ENCODE data around the gene ZIC2.

Gene ZIC2

GRCh38 chr13:99974296-99974938 is 7.2 kb upstream of the ZIC2 start:
- Mint-ChIP-seq H3K4me1 (ENCODE audit: low read depth) (peaks cover 5% of the 10 kb centered on the region), H3K27ac (no peak overlapping the region), H3K27me3 (ENCODE audit: low read depth) (peaks cover 84% of the 10 kb centered on the region), H3K9me3 (peaks cover 5% of the 10 kb centered on the region), H3K36me3 (ENCODE audit: low read depth) (peaks cover 4% of the 10 kb centered on the region), H3K4me3 (no peak overlapping the region)
- no peak for DNase-seq (ENCODE audit: low spot score)

DNA sequence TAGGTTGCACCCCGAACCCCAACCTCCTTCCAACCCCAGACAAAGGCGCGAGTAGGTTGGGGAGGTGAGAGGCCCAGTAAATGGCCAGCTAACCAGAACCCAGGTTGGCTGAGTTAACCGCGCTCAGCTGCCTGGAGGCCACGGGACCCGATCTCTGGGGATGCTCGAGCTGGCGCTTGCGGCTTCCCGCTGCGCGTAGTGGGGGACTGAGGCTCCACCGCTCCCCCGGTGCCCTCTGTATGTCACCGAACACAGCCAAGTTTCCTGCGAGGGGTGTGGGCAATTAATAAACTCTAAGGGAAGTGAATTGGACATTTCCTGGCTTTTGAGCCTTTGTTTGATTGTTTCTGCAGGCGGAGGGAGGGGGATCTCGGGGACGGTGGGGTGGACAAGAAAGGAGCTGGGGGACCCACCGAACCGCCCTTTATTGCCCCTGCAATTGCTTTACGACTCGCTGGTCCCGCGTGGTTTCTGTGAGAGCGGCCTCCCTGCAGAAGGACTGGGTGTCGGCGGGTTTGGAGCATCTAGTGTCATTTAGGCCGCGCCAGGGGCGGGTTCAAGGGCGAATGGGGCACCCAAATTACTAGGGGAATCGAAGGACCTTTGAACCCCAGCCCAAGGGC is 6.5 kb upstream of the ZIC2 start:
- H3K27ac Mint-ChIP-seq = no peak overlapping the region
- H3K36me3 Mint-ChIP-seq (ENCODE audit: low read depth) = peaks cover 4% of the 10 kb centered on the region
- DNase-seq (ENCODE audit: low spot score) = no peak
- H3K9me3 Mint-ChIP-seq = peaks cover 5% of the 10 kb centered on the region
- H3K4me1 Mint-ChIP-seq (ENCODE audit: low read depth) = peaks cover 3% of the 10 kb centered on the region
- peaks cover 81% of the 10 kb centered on the region for H3K27me3 Mint-ChIP-seq (ENCODE audit: low read depth)
- H3K4me3 Mint-ChIP-seq = no peak overlapping the region

GRCh38 chr13:99975626-99976025 is 6.0 kb upstream of the ZIC2 start:
- Mint-ChIP-seq H3K4me3 (no peak overlapping the region), H3K27me3 (ENCODE audit: low read depth) (peaks cover 79% of the 10 kb centered on the region), H3K4me1 (ENCODE audit: low read depth) (peaks cover 2% of the 10 kb centered on the region), H3K27ac (no peak overlapping the region), H3K36me3 (ENCODE audit: low read depth) (peaks cover 4% of the 10 kb centered on the region), H3K9me3 (peaks cover 5% of the 10 kb centered on the region)
- no peak for DNase-seq (ENCODE audit: low spot score)

- Mint-ChIP-seq H3K27ac (no peak overlapping the region), H3K4me1 (ENCODE audit: low read depth) (peaks cover 2% of the 10 kb centered on the region), H3K27me3 (ENCODE audit: low read depth) (peaks cover 77% of the 10 kb centered on the region), H3K36me3 (ENCODE audit: low read depth) (peaks cover 4% of the 10 kb centered on the region), H3K9me3 (peaks cover 5% of the 10 kb centered on the region), H3K4me3 (no peak overlapping the region)
- DNase-seq (ENCODE audit: low spot score) = no peak
Observed at GRCh38 chr13:99976575-99976974, 5.0 kb upstream of the ZIC2 start.

- H3K27ac Mint-ChIP-seq = no peak overlapping the region
- H3K9me3 Mint-ChIP-seq = peaks cover 5% of the 10 kb centered on the region
- DNase-seq (ENCODE audit: low spot score) = no peak
- H3K27me3 Mint-ChIP-seq (ENCODE audit: low read depth) = peaks cover 69% of the 10 kb centered on the region
- H3K36me3 Mint-ChIP-seq (ENCODE audit: low read depth) = no peaks in the 10 kb centered on the region
- H3K4me1 Mint-ChIP-seq (ENCODE audit: low read depth) = no peaks in the 10 kb centered on the region
- H3K4me3 Mint-ChIP-seq = no peak overlapping the region
Observed at GRCh38 chr13:99977334-99977911, 4.2 kb upstream of the ZIC2 start.

- Mint-ChIP-seq H3K27ac (peak overlapping the region; percentile 35), H3K36me3 (ENCODE audit: low read depth) (no peaks in the 10 kb centered on the region), H3K4me3 (no peak overlapping the region), H3K4me1 (ENCODE audit: low read depth) (no peaks in the 10 kb centered on the region), H3K9me3 (peaks cover 5% of the 10 kb centered on the region), H3K27me3 (ENCODE audit: low read depth) (peaks cover 68% of the 10 kb centered on the region)
- no peak for DNase-seq (ENCODE audit: low spot score)
Observed at GRCh38 chr13:99977912-99978798, 3.4 kb upstream of the ZIC2 start.

- Mint-ChIP-seq H3K9me3 (no peaks in the 10 kb centered on the region), H3K4me3 (no peak overlapping the region), H3K36me3 (ENCODE audit: low read depth) (no peaks in the 10 kb centered on the region), H3K27ac (peak overlapping the region; percentile 35), H3K4me1 (ENCODE audit: low read depth) (no peaks in the 10 kb centered on the region), H3K27me3 (ENCODE audit: low read depth) (peaks cover 68% of the 10 kb centered on the region)
- DNase-seq (ENCODE audit: low spot score) = no peak
Observed at GRCh38 chr13:99978799-99979452, 2.7 kb upstream of the ZIC2 start.

GRCh38 chr13:99979453-99980200 is 2.0 kb upstream of the ZIC2 start:
- Mint-ChIP-seq H3K4me1 (ENCODE audit: low read depth) (no peaks in the 10 kb centered on the region), H3K27me3 (ENCODE audit: low read depth) (peaks cover 68% of the 10 kb centered on the region), H3K9me3 (no peaks in the 10 kb centered on the region), H3K27ac (no peak overlapping the region), H3K36me3 (ENCODE audit: low read depth) (peaks cover 4% of the 10 kb centered on the region), H3K4me3 (no peak overlapping the region)
- no peak for DNase-seq (ENCODE audit: low spot score)

DNA sequence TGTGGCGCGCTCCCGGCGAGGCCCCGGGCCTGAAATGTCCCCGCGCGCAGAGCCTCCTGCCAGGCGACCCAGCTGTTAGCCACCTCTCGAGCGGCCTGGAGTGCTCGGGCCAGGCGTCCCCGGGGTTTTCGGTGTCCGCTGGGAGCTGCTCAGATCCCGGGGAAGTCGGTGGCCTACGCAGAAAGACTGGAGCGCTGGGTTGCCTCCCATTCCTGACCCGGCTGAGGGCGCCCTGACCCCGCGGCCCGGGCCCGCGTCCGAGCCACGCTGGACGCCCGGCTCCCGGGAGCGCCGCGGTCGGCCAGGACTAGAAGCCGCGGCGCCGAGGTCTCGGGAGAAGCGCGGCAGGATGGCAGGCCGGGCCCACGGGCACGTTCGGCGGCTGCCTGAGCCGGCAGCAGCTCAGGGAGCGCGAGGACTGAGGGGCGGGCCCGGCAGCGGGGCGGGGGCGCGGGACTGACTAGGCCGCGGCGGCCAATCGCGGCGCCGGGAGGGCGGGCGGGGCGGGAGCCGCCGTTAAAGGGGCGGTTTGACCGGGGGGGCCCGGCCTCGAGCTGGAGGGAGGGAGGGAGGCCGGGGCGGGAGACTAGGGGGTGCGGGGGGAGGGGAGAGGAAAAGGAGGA is 1.3 kb upstream of the ZIC2 start:
- no peak overlapping the region for H3K4me3 Mint-ChIP-seq
- no peak for DNase-seq (ENCODE audit: low spot score)
- no peak overlapping the region for H3K27ac Mint-ChIP-seq
- no peaks in the 10 kb centered on the region for H3K9me3 Mint-ChIP-seq
- H3K27me3 Mint-ChIP-seq (ENCODE audit: low read depth) = peaks cover 63% of the 10 kb centered on the region
- H3K4me1 Mint-ChIP-seq (ENCODE audit: low read depth) = no peaks in the 10 kb centered on the region
- H3K36me3 Mint-ChIP-seq (ENCODE audit: low read depth) = peaks cover 4% of the 10 kb centered on the region

DNA sequence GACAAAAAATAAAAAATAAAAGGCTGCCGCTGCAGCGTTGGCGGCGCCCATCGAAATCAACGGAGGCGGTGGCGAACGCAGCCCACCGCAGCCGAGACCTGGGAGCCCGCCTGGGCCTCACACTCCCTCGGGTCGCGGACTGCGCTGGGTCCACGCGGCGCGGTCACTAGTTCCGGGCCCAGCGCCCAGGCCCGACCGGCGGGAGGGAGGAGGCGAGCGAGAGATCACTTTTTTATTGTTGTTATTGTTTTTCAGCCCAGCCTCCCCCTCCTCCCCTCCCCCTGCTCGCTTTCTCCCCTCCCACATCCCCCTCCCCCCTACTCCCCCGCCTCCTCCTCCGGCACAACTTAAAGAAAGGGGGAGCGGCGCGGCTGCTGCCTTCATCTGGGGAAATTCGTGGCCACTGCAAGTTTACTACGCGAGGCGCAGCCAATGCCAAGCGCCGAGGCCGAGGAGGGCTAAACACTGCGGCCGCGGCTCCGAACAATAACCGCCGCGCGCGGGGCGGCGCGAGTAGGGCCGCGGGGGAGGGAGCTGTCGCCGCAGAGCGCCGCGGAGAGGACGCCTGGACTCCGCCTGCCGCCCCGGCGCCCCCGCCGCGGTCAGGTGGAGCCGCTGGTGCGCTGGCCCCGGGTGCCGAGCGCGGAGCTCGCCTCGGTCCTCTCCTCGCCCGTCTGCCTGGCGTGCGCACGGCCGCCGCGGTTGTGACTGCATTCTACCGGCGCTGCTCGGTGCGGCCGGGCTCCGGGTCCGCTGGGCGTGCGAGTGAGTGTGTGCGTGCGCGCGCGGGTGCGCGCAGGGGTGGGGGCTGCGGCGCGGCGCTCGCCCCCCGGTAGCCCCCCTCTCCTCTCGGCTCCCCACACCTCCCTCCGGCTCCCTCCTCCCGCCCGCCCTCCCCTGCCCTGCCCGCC is 505 bp upstream of the ZIC2 start:
- Mint-ChIP-seq H3K27me3 (ENCODE audit: low read depth) (peaks cover 61% of the 10 kb centered on the region), H3K36me3 (ENCODE audit: low read depth) (peaks cover 6% of the 10 kb centered on the region), H3K4me3 (no peak overlapping the region), H3K4me1 (ENCODE audit: low read depth) (peaks cover 3% of the 10 kb centered on the region), H3K9me3 (no peaks in the 10 kb centered on the region), H3K27ac (no peak overlapping the region)
- no peak for DNase-seq (ENCODE audit: low spot score)

GRCh38 chr13:99982036-99982730 is 599 bp downstream of the ZIC2 start:
- no peaks in the 10 kb centered on the region for H3K9me3 Mint-ChIP-seq
- H3K27me3 Mint-ChIP-seq (ENCODE audit: low read depth) = peaks cover 60% of the 10 kb centered on the region
- H3K27ac Mint-ChIP-seq = no peak overlapping the region
- H3K36me3 Mint-ChIP-seq (ENCODE audit: low read depth) = peaks cover 6% of the 10 kb centered on the region
- no peak for DNase-seq (ENCODE audit: low spot score)
- H3K4me1 Mint-ChIP-seq (ENCODE audit: low read depth) = peaks cover 3% of the 10 kb centered on the region
- H3K4me3 Mint-ChIP-seq = no peak overlapping the region
